ENCODE measurements around the gene CCDC73. TPM values are rescaled to one million over a fixed set of nuclear protein-coding genes. Genes with fewer than 3 reads are reported as not detected.
"Not testable (repeated sequence)": the region's sequence is repeated elsewhere in the genome, so short reads cannot be mapped to it uniquely, and the experiment has no call there.

CCDC73 gene
- total and polyA plus RNA-seq, 5 experiments from 2014 or later, result not detected

GRCh38 chr11:32790916-32791315 is 3.5 kb downstream of the CCDC73 start:
- H3K27ac Mint-ChIP-seq, result no peak overlapping the region
- no peak for DNase-seq
- no peak for ATAC-seq
- no peaks in the 10 kb centered on the region for H3K36me3 Mint-ChIP-seq
- H3K27me3 Mint-ChIP-seq, result peaks cover 0 to 9% (median 3%) of the 10 kb centered on the region in 5 donors
- no peak overlapping the region for H3K4me3 Mint-ChIP-seq
- no peaks in the 10 kb centered on the region for H3K9me3 Mint-ChIP-seq
- peaks cover 0 to 8% (median 0%) of the 10 kb centered on the region in 4 donors for H3K4me1 Mint-ChIP-seq
- POLR2A ChIA-PET, result no interaction called here

GRCh38 chr11:32786811-32787210 is 7.7 kb downstream of the CCDC73 start:
- no peak for DNase-seq
- no peak for ATAC-seq
- Mint-ChIP-seq H3K4me3 (no peak overlapping the region), H3K36me3 (no peaks in the 10 kb centered on the region), H3K9me3 (no peaks in the 10 kb centered on the region), H3K4me1 (no peaks in the 10 kb centered on the region), H3K27ac (peak overlapping the region in 1 of 10 donors; percentile 0), H3K27me3 (peaks cover 0 to 5% (median 3%) of the 10 kb centered on the region in 5 donors)
- POLR2A ChIA-PET, result no interaction called here

- Mint-ChIP-seq H3K9me3 (no peaks in the 10 kb centered on the region), H3K4me3 (no peak overlapping the region), H3K27me3 (peaks cover 0 to 5% (median 2%) of the 10 kb centered on the region in 5 donors), H3K4me1 (no peaks in the 10 kb centered on the region), H3K27ac (no peak overlapping the region), H3K36me3 (no peaks in the 10 kb centered on the region)
- DNase-seq (no peak), ATAC-seq (no peak)
- POLR2A ChIA-PET, result no interaction called here
Measured at GRCh38 chr11:32785262-32785661, 9.2 kb downstream of the CCDC73 start.

GRCh38 chr11:32781721-32782120 is 12.7 kb downstream of the CCDC73 start:
- Mint-ChIP-seq H3K27me3 (peaks cover 0 to 2% (median 0%) of the 10 kb centered on the region in 5 donors), H3K36me3 (no peaks in the 10 kb centered on the region), H3K9me3 (no peaks in the 10 kb centered on the region), H3K27ac (peak overlapping the region in 1 of 10 donors; percentile 21), H3K4me1 (peaks cover 0 to 8% (median under 1%) of the 10 kb centered on the region in 4 donors), H3K4me3 (no peak overlapping the region)
- POLR2A ChIA-PET, result no interaction called here
- DNase-seq, result no peak
- no peak for ATAC-seq

- H3K27me3 Mint-ChIP-seq, H3K36me3 Mint-ChIP-seq, H3K9me3 Mint-ChIP-seq, POLR2A ChIA-PET, DNase-seq, H3K27ac Mint-ChIP-seq, ATAC-seq, H3K4me3 Mint-ChIP-seq: not testable (repeated sequence)
- peaks cover 7 to 16% (median 8%) of the 10 kb centered on the region in 4 donors for H3K4me1 Mint-ChIP-seq
Measured at GRCh38 chr11:32780839-32781238, 13.6 kb downstream of the CCDC73 start.

GRCh38 chr11:32779136-32779535 is 15.3 kb downstream of the CCDC73 start:
- no peak overlapping the region for H3K27ac Mint-ChIP-seq
- DNase-seq (no peak), ATAC-seq (no peak)
- no peaks in the 10 kb centered on the region for H3K36me3 Mint-ChIP-seq
- peaks cover 10 to 20% (median 12%) of the 10 kb centered on the region in 4 donors for H3K4me1 Mint-ChIP-seq
- POLR2A ChIA-PET, result no interaction called here
- H3K4me3 Mint-ChIP-seq, result no peak overlapping the region
- peaks cover 0 to 5% (median 0%) of the 10 kb centered on the region in 5 donors for H3K27me3 Mint-ChIP-seq
- no peaks in the 10 kb centered on the region for H3K9me3 Mint-ChIP-seq

- ATAC-seq, result no peak
- peaks cover 0 to 5% (median 0%) of the 10 kb centered on the region in 5 donors for H3K27me3 Mint-ChIP-seq
- H3K27ac Mint-ChIP-seq, result peak overlapping the region in 4 of 10 donors; percentile 4 to 39 (median 6)
- DNase-seq, result no peak
- POLR2A ChIA-PET, result no interaction called here
- H3K4me1 Mint-ChIP-seq, result peaks cover 10 to 20% (median 12%) of the 10 kb centered on the region in 4 donors
- peak overlapping the region; percentile 2 to 67 (median 42) for H3K4me3 Mint-ChIP-seq
- no peaks in the 10 kb centered on the region for H3K9me3 Mint-ChIP-seq
- H3K36me3 Mint-ChIP-seq, result no peaks in the 10 kb centered on the region
Measured at GRCh38 chr11:32775908-32776307, 18.6 kb downstream of the CCDC73 start.

- POLR2A ChIA-PET, result no interaction called here
- Mint-ChIP-seq H3K4me3 (no peak overlapping the region), H3K4me1 (peaks cover 10 to 14% (median 12%) of the 10 kb centered on the region in 4 donors), H3K36me3 (no peaks in the 10 kb centered on the region), H3K9me3 (no peaks in the 10 kb centered on the region), H3K27ac (no peak overlapping the region), H3K27me3 (peaks cover 0 to 5% (median 0%) of the 10 kb centered on the region in 5 donors)
- DNase-seq (no peak), ATAC-seq (no peak)
Measured at GRCh38 chr11:32774081-32774480, 20.4 kb downstream of the CCDC73 start.

- H3K9me3 Mint-ChIP-seq, result no peaks in the 10 kb centered on the region
- DNase-seq, result no peak
- H3K27ac Mint-ChIP-seq, result no peak overlapping the region
- no peaks in the 10 kb centered on the region for H3K36me3 Mint-ChIP-seq
- H3K27me3 Mint-ChIP-seq, result peaks cover 0 to 5% (median 0%) of the 10 kb centered on the region in 5 donors
- POLR2A ChIA-PET, result no interaction called here
- ATAC-seq, result no peak
- no peak overlapping the region for H3K4me3 Mint-ChIP-seq
- peaks cover 10 to 12% (median 11%) of the 10 kb centered on the region in 4 donors for H3K4me1 Mint-ChIP-seq
Measured at GRCh38 chr11:32772731-32773130, 21.7 kb downstream of the CCDC73 start.

- H3K27ac Mint-ChIP-seq, H3K4me3 Mint-ChIP-seq, ATAC-seq, H3K4me1 Mint-ChIP-seq, DNase-seq, POLR2A ChIA-PET: not testable (repeated sequence)
- Mint-ChIP-seq H3K27me3 (peaks cover 3 to 17% (median 9%) of the 10 kb centered on the region in 5 donors), H3K9me3 (peaks cover 0 to 33% (median 20%) of the 10 kb centered on the region in 9 donors), H3K36me3 (peaks cover 0 to 11% (median 5%) of the 10 kb centered on the region in 3 donors)
Measured at GRCh38 chr11:32761774-32762173, 32.7 kb downstream of the CCDC73 start.

- DNase-seq, result no peak
- peaks cover 0 to 5% (median 3%) of the 10 kb centered on the region in 3 donors for H3K36me3 Mint-ChIP-seq
Measured at GRCh38 chr11:32758291-32758690, 36.2 kb downstream of the CCDC73 start.

GRCh38 chr11:32753181-32753580 is 41.3 kb downstream of the CCDC73 start:
- H3K4me1 Mint-ChIP-seq, H3K4me3 Mint-ChIP-seq, POLR2A ChIA-PET, ATAC-seq, H3K27ac Mint-ChIP-seq, DNase-seq: not testable (repeated sequence)
- Mint-ChIP-seq H3K27me3 (peaks cover 5 to 23% (median 16%) of the 10 kb centered on the region in 5 donors), H3K9me3 (peaks cover 0 to 23% (median 9%) of the 10 kb centered on the region in 9 donors), H3K36me3 (peaks cover 0 to 13% (median 0%) of the 10 kb centered on the region in 3 donors)

More at GRCh38 chr11:32758291-32758690, 36.2 kb downstream of the CCDC73 start:
- Mint-ChIP-seq H3K27me3 (peaks cover under 1 to 15% (median 8%) of the 10 kb centered on the region in 5 donors), H3K4me1 (no peaks in the 10 kb centered on the region), H3K27ac (no peak overlapping the region), H3K9me3 (peaks cover 0 to 9% (median 3%) of the 10 kb centered on the region in 9 donors), H3K4me3 (no peak overlapping the region)
- no peak for ATAC-seq
- POLR2A ChIA-PET, result no interaction called here

- ATAC-seq, result no peak
- H3K4me3 Mint-ChIP-seq, result no peak overlapping the region
- no peak for DNase-seq
- peaks cover 10 to 29% (median 20%) of the 10 kb centered on the region in 5 donors for H3K27me3 Mint-ChIP-seq
- H3K36me3 Mint-ChIP-seq, result peaks cover 0 to 18% (median 0%) of the 10 kb centered on the region in 3 donors
- peaks cover 0 to 1% (median 0%) of the 10 kb centered on the region in 4 donors for H3K4me1 Mint-ChIP-seq
- POLR2A ChIA-PET, result no interaction called here
- H3K27ac Mint-ChIP-seq, result no peak overlapping the region
- H3K9me3 Mint-ChIP-seq, result peaks cover 0 to 28% (median 11%) of the 10 kb centered on the region in 9 donors
Measured at GRCh38 chr11:32752001-32752400, 42.5 kb downstream of the CCDC73 start.

- no peak for DNase-seq
Measured at GRCh38 chr11:32751381-32751780, 43.1 kb downstream of the CCDC73 start.

More at GRCh38 chr11:32751381-32751780, 43.1 kb downstream of the CCDC73 start:
- no peak for ATAC-seq
- Mint-ChIP-seq H3K9me3 (peaks cover 0 to 34% (median 13%) of the 10 kb centered on the region in 9 donors), H3K27me3 (peaks cover 10 to 36% (median 20%) of the 10 kb centered on the region in 5 donors), H3K4me3 (no peak overlapping the region), H3K27ac (no peak overlapping the region), H3K36me3 (peaks cover 0 to 22% (median 0%) of the 10 kb centered on the region in 3 donors), H3K4me1 (peaks cover 0 to 1% (median 0%) of the 10 kb centered on the region in 4 donors)
- POLR2A ChIA-PET, result no interaction called here
